Body of pancreas (tissue), 4 donors: Measurements from ENCODE around the gene MAP4K4. TPM values are rescaled to one million over a fixed set of nuclear protein-coding genes. Genes with fewer than 3 reads are reported as not detected.

Experiments used
- ATAC-seq: fragments of 150-250 bp; one replicate; pipeline ENCODE4 v1.9.1; 2016
- DNase-seq, 4 donors: peaks; one replicate each; pipeline ENCODE4 v3.0.0-alpha.2; 2019
- H3K27ac ChIP-seq, 4 donors: fragments of 200-600 bp; sonication (generic); 1 replicate in 3 of 4; 2 replicates in 1 of 4; pipeline versions ENCODE4 v1.5.1 to v1.6.1; 2016 to 2019; ENCODE audit warnings: mild to moderate bottlenecking in 1 of 4, mixed read lengths in 1 of 4, moderate library complexity in 1 of 4
- H3K27me3 ChIP-seq, 2 donors: fragments of 200-600 bp; sonication (generic); one replicate each; pipeline ENCODE4 v1.6.0; 2016; ENCODE audit warnings: mild to moderate bottlenecking in 1 of 2
- H3K36me3 ChIP-seq, 2 donors: fragments of 200-600 bp; sonication (generic); replicated peaks in 1 of 2; 2 replicates each; pipeline ENCODE4 v1.5.1; 2016; ENCODE audit warnings: low read depth in 2 of 2; ENCODE audit not compliant: insufficient read depth in 1 of 2
- H3K4me1 ChIP-seq: fragments of 200-600 bp; sonication (generic); one replicate; pipeline ENCODE4 v1.6.0; 2016
- H3K4me3 ChIP-seq, 2 donors: fragments of 200-600 bp; sonication (generic); 1 replicate in 1 of 2; 2 replicates in 1 of 2; pipeline ENCODE4 v1.5.1; 2016 to 2019
- H3K9me3 ChIP-seq, 3 donors: fragments of 200-600 bp; sonication (generic); 1 replicate in 2 of 3; 2 replicates in 1 of 3; pipeline ENCODE4 v1.5.1; 2016
- POLR2A ChIP-seq, 3 donors: fragments of 450-650 bp; IDR thresholded peaks; one replicate each; pipeline ENCODE4 v1.6.1; 2016; ENCODE audit warnings: antibody characterized with exemption in 3 of 3, mild to moderate bottlenecking in 2 of 3
- WGBS, 2 donors: methylation state at CpG; one replicate each; pipeline ENCODE4 v1.1.5; 2017; 5-methylcytosine and 5-hydroxymethylcytosine counted together
- intact Hi-C: fragments of 100-400 bp; cut with DNase I; formaldehyde crosslinking; loops from one replicate; pipeline ENCODE4 v1.15.1; 2023
- total RNA-seq, 2 donors: library from RNA; depleted of rRNA; stranded (reverse); fragments of >200 nt; gene quantifications; one replicate each; pipeline ENCODE4 v1.1.0, GENCODE V29; 2016
- TF ChIP-seq, protein P1 (sequence below), 7 experiments: fragments of 450-650 bp in 4 of 7; fragments of 200-600 bp in 3 of 7; sonication (generic) in 3 of 7; IDR thresholded peaks; one replicate each; pipeline ENCODE4 v1.5.1; 2016 to 2019; ENCODE audit warnings: antibody characterized with exemption in 7 of 7

Gene MAP4K4
- total RNA-seq, 2 donors from 2014 or later = 22.1 to 25.1 TPM

DNA sequence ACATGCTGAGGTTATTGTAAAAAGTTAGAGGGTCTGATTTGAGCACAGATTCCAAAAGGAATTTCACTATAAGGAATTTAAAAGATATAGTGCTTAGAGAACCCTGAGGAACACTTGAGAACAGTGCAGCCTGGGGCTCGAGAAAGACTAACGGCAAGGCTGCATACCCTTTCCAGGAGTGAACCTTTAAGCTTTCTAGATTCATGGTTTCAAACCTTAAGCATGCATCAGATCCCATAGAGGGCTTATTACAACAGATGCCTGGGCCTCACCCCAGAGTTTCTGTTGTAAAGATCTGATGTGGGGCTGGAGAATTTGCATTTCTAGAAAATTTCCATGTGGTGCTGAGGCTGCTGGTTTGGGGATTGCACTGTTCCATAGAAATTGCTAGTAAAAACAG lies 203.7 kb downstream of the MAP4K4 start:
- 91 to 92% methylated on average over 2 of the region's 2 CpGs for WGBS, 2 donors
- Histone ChIP-seq H3K27ac (no peak overlapping the region), H3K4me3 (no peak overlapping the region), H3K9me3 (no peaks in the 10 kb centered on the region), H3K36me3 (peaks cover 0 to 1% of the 10 kb centered on the region in 2 donors), H3K27me3 (no peaks in the 10 kb centered on the region), H3K4me1 (no peaks in the 10 kb centered on the region)
- TF ChIP-seq, protein P1, sequence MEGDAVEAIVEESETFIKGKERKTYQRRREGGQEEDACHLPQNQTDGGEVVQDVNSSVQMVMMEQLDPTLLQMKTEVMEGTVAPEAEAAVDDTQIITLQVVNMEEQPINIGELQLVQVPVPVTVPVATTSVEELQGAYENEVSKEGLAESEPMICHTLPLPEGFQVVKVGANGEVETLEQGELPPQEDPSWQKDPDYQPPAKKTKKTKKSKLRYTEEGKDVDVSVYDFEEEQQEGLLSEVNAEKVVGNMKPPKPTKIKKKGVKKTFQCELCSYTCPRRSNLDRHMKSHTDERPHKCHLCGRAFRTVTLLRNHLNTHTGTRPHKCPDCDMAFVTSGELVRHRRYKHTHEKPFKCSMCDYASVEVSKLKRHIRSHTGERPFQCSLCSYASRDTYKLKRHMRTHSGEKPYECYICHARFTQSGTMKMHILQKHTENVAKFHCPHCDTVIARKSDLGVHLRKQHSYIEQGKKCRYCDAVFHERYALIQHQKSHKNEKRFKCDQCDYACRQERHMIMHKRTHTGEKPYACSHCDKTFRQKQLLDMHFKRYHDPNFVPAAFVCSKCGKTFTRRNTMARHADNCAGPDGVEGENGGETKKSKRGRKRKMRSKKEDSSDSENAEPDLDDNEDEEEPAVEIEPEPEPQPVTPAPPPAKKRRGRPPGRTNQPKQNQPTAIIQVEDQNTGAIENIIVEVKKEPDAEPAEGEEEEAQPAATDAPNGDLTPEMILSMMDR (IDR thresholded peaks at IDR 0.05) = no peak
- no peak for TF ChIP-seq POLR2A (IDR thresholded peaks at IDR 0.05)
- intact Hi-C loops = no loop called here
- ATAC-seq (no peak), DNase-seq (no peak)

DNA sequence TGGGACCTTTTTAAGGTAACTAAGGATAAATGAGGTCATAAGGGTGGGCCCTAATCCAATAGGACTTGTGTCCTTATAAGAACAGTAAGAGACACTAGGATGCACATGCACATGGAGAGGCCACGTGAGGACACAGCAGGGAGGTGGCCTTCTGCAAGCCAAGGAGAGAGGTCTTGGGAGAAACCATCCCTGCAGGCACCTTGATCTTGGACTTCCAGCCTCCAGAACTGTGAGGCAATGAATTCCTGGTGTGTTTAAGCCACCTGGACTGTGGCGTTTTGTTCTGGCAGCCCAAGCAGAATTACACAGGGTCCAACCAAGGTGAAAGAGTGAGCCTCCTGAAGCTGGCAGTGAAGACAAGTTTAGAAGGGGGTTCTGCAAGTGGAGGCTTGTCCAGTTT lies 204.7 kb downstream of the MAP4K4 start:
- no peak overlapping the region for H3K27ac ChIP-seq
- ATAC-seq (no peak), DNase-seq (no peak)
- no peak overlapping the region for H3K4me3 ChIP-seq
- no peaks in the 10 kb centered on the region for H3K9me3 ChIP-seq
- TF ChIP-seq, protein P1 (IDR thresholded peaks at IDR 0.05) = no peak
- TF ChIP-seq POLR2A (IDR thresholded peaks at IDR 0.05) = no peak
- no peaks in the 10 kb centered on the region for H3K4me1 ChIP-seq
- intact Hi-C loops = no loop called here
- H3K27me3 ChIP-seq = no peaks in the 10 kb centered on the region
- 81 to 90% methylated on average over 2 of the region's 2 CpGs for WGBS, 2 donors
- H3K36me3 ChIP-seq = peaks cover 0 to 1% of the 10 kb centered on the region in 2 donors

DNA sequence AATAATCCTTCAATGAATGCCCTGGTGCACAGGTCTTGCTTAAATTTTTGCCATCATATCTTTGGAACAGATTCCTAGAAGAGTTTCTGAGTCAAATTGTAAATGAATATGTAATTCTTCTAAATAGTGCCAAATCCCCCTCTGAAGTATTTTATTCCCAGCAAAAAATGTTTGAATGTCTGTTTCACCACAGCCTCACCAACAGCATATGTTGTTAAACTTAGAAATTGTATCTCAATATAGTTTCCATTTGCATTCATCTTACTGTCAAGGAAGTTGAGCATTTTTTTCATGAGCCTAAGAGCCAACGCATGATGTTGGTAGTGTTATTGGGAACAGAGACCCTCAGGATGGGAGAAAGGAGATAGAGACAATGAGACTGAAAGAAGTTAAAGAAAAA lies 207.4 kb downstream of the MAP4K4 start:
- H3K9me3 ChIP-seq = peaks cover 0 to 4% (median 0%) of the 10 kb centered on the region in 3 donors
- no peaks in the 10 kb centered on the region for H3K36me3 ChIP-seq
- H3K4me3 ChIP-seq = no peak overlapping the region
- no peak for DNase-seq
- no peak for TF ChIP-seq POLR2A (IDR thresholded peaks at IDR 0.05)
- TF ChIP-seq, protein P1 (IDR thresholded peaks at IDR 0.05) = no peak
- no peak overlapping the region for H3K27ac ChIP-seq
- WGBS, 2 donors = 95 to 96% methylated on average over 1 of the region's 1 CpG
- intact Hi-C loops = no loop called here
- no peaks in the 10 kb centered on the region for H3K4me1 ChIP-seq
- no peaks in the 10 kb centered on the region for H3K27me3 ChIP-seq
- ATAC-seq = no peak

- TF ChIP-seq, protein P1 (IDR thresholded peaks at IDR 0.05) = no peak
- no peak for TF ChIP-seq POLR2A (IDR thresholded peaks at IDR 0.05)
- no peak for DNase-seq
- Histone ChIP-seq H3K36me3 (no peaks in the 10 kb centered on the region), H3K4me1 (no peaks in the 10 kb centered on the region), H3K4me3 (no peak overlapping the region), H3K27me3 (no peaks in the 10 kb centered on the region), H3K9me3 (peaks cover 0 to 4% (median 0%) of the 10 kb centered on the region in 3 donors), H3K27ac (no peak overlapping the region)
- WGBS, 2 donors = 74 to 80% methylated on average over 9 of the region's 9 CpGs
- no peak for ATAC-seq
- intact Hi-C loops = no loop called here
These were observed 208.3 kb downstream of the MAP4K4 start for GRCh38 chr2:101905746-101906336.

GRCh38 chr2:101909760-101910159 lies 212.3 kb downstream of the MAP4K4 start:
- DNase-seq = no peak
- no peak for TF ChIP-seq POLR2A (IDR thresholded peaks at IDR 0.05)
- intact Hi-C loops = no loop called here

More at GRCh38 chr2:101909760-101910159, 212.3 kb downstream of the MAP4K4 start:
- WGBS, 2 donors = 27 to 69% methylated on average over 1 of the region's 1 CpG
- H3K4me1 ChIP-seq = no peaks in the 10 kb centered on the region
- no peaks in the 10 kb centered on the region for H3K36me3 ChIP-seq
- H3K27ac ChIP-seq = no peak overlapping the region
- no peak overlapping the region for H3K4me3 ChIP-seq
- H3K27me3 ChIP-seq = no peaks in the 10 kb centered on the region
- H3K9me3 ChIP-seq = peaks cover 0 to 4% (median 0%) of the 10 kb centered on the region in 3 donors
- ATAC-seq = no peak
